HL-60/S4 treated with retinoic acid at 250 ng/mL for 4 days and 3 days (cell line): Measurements from ENCODE around the gene TNFAIP8L1.
"Not testable (repeated sequence)": the region's sequence is repeated elsewhere in the genome, so short reads cannot be mapped to it uniquely, and the experiment has no call there.

Source experiments
- in situ Hi-C: fragments of 300-500 bp; cut with MboI; formaldehyde crosslinking; loops from 2 replicates; pipeline ENCODE4 v1.7.0; 2022; ENCODE audit warnings: low sequenced_read_pairs

TNFAIP8L1 gene

DNA sequence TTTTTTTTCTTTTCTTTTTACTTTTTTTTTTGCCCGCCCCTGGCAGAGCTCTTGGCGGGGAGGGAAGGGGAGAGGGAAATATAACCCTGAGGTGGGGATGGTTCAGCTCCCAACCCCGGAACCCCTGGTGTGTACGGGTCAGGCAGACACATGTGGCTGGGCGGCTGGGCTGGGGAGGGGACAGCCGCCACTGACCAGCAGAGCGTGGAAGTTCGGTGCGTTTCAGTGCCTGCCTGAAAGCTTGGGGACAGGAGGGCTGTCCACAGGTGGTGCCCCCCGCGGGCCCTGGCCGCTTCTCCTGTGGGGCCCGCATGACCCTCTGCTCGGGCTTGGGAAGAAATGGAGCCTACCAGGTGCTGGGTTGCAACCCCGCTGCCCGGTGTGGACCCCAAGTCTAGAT lies 36.0 kb downstream of the TNFAIP8L1 start:
- in situ Hi-C loops = no loop called here

DNA sequence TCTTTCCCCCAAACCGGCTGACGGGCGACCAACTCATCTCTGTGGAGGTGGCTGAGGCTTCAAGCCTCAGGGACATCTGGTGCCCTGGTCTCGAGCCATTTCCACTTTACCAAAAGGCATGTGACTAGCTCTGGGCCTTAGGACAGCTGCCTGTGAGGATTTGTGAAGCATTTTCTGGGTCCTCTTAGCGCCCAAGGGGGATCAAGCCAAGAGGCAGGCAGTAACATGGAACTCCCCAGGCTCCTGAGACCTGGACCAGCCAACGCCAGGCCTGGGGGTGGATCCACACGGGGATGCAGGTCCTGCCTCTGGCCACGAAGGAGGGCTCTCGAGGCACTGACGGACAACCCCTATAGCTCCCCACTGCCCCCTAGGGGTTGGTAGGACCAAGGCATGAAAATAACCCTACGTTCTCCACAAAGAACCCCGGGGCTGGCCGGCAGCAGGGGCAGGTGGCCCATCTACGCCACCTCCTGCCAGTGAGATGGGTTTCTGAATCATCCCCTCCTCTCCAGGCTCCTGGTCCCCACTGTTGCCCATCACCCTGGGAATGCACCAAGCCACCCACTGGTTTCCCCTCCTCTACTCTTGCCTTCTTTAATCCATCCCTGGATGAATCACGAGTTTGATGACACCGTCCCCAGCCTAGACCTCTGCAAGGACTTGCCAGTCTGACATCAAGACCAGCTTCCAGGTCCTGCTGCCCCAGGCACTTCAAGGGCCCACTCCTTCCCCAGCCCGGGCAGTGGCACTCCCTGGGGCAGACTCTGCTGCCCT lies 37.8 kb downstream of the TNFAIP8L1 start:
- in situ Hi-C loops = no loop called here

DNA sequence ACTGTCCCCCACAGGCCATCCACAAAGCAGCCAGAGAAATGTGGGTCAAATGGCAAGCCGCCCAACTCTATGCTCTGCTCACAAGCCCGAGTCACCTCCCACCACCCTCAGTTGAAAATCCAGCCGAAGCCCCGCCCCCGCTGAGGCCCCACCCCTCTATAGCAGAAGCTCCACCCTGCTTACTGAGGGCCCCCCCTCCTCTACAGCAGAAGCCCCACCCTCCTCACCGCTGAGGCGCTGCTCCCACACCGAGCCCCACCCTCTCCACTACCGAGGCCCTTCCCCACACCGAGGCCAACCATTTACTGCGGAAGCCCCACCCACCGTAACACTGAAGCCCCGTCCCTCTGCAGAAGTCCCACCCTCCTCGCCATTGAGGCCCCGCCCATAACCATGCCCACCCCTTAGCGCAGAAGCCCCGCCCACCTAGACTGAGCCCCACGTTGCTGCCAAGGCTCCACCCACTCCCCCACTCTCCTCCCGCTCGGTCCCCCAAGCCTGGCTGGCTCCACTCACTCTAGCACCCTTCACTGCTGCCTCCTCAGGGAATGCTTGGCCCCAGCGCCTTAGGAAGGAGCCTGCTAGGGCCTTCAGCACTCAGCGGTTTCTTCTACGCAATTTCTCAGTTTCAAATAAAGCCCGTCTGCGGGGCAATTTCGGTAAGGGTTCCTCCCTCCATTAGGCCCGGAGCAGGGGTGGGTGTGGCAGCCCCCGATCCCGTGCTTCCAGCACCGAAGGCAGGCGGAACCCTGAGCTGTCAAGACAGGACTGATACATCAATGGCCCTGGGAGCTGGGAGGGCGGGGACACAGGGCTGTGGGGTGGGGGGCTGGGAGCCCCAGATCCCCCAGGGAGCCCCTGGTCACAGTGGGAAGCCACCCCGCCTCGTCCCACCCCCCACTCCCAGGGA lies 39.8 kb downstream of the TNFAIP8L1 start:
- in situ Hi-C loops = no loop called here

DNA sequence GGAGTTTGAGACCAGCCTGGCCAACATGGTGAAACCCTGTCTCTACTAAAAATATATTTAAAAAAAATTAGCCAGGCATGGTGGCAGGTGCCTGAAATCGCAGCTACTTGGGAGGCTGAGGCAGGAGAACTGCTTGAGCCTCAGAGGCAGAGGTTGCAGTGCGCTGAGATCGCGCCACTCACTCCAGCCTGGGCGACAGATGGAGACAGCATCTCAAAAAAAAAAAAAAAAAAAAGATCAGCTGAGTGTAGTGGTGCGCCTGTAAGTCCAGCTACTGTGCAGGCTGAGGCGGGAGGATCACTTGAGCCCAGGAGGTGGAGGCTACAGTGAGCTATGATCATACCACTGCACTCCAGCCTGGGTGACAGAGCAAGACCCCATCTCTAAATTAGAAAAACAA lies 40.7 kb downstream of the TNFAIP8L1 start:
- in situ Hi-C loops = not testable (repeated sequence)

DNA sequence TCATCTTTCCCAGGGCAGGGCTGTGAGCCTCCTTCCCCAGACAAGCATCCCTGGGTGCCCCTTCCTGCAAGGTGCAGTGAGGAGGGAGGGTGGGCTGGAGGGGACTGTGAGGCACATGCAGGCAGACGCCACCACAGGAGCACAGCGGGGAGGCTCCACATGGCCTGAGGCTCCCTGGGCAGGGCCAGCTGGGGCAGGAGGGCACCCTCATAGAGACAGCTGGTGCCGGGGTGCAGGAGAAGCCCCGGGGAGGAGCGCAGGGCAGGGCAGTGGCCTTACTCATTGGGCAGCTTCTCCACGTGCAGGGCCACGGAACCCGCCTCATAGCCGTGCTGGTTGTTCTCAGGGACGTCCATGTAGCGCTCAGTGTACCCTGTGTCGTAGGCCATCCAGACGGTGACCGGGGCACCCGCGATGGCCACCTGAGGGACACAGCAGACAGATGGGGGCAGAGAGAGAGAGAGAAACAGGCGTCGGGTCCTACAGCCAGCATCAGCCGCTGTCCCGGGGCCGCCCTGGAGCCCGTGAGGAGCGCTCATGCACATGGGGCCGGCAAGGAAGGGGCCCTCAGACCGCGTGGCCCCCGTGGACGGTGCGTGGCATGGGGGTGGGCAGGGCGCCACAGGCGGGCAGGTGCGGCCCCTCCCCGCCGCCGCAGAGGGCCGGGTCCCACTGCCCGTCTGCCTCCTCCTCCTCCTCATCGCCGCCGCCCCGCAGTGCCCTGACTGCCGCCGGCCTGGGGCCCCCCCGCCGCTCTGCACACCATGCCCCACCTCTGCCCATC lies 43.3 kb downstream of the TNFAIP8L1 start:
- in situ Hi-C loops = no loop called here

DNA sequence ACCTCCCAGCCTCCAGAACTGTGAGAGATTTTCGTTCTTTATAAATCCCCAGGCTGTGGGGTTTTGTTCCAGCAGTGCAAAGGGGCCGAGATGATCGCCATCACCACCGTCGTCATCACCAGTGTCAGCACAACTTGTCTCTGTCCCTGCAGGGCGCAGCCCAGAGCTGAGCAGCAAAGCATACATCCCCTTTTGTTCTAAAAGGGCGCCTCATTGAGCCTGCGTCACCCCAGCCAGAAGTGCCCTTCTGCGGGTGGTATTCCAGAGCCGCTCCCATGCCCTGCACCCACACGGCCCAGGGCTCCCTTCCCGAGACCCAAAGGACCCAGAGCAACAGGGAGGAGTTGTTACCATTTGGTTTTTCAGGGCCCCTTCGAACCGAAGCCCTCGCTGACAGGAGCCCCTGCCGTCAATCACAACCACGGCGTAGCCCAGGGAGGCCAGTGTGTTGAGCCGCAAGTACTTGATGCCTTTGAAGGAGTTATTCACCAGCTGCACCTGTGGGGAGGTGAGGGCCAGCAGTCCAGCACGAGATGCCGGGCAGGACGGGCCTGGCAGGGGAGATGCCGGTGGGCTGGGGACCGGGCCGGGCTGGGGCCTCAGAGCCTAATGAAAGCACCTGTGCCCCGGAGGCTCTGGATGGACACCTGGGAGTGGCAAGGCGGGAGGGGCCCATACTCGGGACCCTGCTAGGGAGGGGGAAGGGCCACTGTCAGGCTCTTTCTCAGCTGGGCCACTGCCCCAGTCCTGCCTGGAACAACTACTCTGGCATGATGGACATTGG lies 45.2 kb downstream of the TNFAIP8L1 start:
- in situ Hi-C loops = no loop called here

DNA sequence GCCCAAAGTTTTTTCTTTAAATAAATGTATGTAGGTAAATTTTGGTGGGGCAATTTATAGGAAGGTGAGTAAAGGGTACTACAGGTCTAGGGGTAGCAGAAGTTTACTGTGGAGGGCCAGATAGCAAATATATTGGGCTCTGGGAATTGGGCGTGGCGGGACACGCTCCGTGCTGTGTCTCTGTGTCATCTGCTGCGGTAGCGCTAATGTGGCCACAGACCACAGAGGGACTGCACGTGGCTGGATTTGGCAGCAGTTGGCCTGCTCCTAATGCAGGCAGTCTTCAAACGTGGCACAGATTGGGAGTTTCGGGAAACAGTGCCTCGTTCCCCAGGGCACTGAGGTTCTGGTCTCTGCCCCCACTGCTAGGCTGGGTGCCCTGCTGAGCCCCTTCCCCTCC lies 47.4 kb downstream of the TNFAIP8L1 start:
- in situ Hi-C loops = no loop called here

DNA sequence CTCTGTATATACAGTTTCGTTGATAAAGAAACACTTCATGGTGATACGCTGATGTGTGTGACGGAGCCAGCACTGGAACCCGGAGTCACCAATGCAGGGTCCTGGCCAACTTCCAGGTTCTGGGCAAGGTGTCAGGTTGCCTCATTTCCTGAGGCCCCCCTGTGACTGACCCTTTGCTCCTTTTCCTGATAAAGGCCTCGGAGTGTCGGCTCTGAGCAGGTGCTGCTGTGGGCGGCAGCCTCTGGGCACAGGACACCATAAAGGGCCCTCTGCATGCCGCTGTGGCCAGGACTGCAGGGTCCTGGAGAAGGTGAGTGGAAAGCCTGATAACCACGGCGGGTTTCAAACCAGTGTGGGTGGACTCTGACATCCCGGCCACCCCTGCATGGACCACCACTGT lies 48.1 kb downstream of the TNFAIP8L1 start:
- in situ Hi-C loops = no loop called here

DNA sequence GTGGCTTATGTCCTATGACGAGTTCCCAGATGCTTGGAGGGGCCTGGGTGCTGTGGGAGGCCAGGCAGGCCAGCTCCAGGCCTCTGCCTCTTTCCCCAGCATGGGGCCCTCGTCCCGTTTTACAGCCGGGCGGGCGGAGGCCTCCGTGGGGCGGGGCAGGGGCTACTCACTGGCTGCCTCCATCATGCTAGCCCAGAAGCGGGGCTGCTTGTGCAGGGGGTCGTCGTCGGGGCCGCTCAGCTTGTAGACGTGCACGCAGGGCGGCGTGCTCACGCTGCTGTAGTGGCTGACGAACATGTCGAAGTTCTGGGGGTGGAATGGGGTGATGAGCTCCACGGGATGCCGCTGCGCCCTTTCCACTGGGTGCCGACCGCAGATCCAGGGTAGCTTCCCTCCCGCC lies 49.3 kb downstream of the TNFAIP8L1 start:
- in situ Hi-C loops = no loop called here

DNA sequence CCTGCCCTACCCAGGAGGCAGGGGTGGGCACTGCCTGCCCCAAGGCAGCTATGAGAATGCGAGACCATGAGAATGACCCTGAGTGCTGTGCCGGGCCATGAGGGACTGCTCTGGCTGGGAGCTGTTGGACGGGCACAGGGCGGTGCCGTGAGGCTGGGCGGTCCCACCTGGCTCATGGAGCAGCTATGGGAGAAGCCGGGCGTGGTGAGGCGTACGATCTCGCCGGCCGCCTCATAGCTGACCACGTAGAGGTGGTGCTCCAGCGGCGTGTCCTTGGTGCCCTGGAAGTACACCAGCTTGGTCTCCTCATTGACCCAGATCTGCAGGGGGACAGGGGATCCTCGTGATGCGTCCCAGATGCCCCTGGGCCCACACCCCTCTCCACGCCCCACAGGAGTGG lies 50.1 kb downstream of the TNFAIP8L1 start:
- in situ Hi-C loops = no loop called here

DNA sequence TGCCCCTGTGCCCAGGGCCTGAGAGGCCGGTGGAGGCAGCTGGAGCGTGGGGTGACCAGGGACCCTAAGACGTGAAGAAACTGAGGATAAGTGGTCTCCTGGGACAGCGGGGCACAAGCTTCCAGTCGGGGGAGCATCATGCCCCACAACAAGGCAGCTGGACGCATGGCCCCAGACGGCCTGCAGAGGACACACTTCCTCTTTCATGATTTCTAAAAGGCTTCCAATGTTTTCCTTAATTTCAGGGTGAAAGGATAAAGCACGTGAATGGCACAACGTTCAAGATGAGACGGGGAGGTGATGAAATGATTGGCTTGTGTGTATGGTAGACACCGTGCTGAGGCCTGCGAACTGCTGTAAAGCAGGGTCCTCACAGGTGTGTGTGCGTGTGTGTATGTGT lies 51.0 kb downstream of the TNFAIP8L1 start:
- in situ Hi-C loops = no loop called here

DNA sequence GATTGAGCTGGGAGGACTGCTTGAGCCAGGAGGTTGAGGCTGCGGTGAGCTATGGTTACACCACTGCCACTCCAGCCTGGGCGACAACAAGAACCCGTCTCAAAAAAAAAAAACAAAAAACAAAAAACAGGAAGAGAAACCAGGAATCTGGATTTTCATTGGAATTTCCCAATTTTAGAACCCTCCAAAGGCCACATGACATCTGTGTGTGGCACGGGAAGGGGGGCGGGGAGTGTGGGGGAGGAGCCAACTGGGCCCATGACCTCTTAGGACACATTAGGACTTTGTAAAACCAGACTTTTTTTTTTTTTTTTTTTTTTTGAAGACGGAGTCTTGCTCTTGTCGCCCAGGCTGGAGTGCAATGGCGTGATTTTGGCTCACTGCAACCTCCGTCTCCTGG lies 52.1 kb downstream of the TNFAIP8L1 start:
- in situ Hi-C loops = no loop called here

DNA sequence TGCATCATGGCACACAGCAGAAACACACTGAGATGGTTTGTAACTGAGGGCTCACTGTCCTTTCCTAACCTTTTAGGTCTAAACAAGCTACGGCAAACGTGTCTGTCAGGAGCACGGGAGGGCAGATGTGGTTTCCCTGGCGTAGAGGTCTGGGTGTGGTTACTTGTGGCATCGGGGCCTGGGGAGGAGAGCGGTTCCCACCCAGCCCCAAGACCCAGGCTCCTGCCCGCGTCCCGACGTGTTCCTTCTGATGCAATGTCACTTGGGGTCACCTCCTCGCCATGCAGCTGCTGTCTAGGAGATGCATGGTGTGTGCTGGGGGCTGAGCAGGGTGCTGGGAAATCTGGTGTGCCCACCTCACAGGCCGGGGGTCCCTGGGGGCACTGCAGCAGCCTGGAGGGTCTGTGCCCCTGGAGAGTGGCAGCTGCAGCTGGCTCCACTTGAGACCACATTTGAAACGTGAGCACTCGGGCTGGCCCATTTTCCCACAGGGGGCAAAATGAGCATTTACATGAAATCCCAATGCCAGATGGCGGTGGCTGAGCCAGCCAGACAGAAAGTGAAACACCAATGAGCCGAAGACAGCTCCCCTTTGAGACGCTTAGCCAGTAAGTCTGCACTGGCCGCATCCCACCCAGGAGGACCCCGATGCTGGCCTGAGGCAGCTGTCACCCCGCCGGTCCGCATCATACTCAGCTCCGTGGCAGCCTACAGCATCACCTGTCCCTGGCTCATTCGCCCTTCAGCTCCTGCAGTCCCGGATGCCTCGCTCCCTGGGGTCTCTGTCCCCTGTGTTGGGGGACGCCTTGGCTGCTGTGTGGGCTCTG lies 53.1 kb downstream of the TNFAIP8L1 start:
- in situ Hi-C loops = no loop called here

DNA sequence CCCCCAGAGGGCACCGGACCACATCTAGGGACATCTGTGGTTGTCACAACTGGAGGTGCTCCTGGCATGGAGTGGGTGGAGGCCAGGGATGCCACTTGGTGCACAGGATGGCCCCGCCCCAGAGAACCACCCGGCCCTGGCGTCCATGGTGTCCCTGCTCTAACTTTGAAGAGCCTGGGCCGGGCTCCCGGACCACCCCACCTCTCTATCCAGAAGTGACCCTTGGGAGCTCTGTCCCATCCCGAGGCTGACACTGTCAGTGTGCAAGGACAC lies 53.7 kb downstream of the TNFAIP8L1 start:
- in situ Hi-C loops = no loop called here

DNA sequence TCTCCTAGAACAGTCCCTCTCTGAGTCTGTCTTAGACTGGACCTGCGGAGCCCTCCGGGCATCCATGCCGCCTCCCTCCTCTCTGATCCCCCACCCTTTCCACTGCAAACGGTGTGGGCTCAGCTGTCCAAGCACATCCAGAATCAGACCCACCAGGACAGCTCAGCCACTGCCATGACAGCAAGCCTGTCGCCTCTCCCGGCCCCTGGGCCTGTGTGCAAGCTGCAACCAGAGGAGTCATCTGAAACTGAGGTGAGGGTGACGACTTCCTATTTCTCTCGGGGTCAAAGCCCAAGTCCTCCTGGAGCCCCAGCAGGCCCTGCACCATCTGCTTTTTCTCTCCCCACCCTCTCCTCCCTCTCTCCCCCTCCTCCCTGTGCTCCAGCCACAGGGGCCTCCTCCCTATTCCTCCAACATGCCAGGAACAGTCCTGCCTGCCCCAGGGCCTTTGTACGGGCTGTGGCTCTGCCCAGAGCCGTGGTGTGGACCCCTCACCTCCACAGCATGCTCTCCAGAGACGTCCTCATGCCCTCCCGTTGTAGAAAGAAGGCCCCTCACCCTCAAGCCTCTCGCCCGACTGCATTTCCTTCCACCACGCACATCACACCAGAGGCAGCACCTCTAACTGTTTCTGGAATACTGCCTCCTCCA lies 54.3 kb downstream of the TNFAIP8L1 start:
- in situ Hi-C loops = no loop called here

DNA sequence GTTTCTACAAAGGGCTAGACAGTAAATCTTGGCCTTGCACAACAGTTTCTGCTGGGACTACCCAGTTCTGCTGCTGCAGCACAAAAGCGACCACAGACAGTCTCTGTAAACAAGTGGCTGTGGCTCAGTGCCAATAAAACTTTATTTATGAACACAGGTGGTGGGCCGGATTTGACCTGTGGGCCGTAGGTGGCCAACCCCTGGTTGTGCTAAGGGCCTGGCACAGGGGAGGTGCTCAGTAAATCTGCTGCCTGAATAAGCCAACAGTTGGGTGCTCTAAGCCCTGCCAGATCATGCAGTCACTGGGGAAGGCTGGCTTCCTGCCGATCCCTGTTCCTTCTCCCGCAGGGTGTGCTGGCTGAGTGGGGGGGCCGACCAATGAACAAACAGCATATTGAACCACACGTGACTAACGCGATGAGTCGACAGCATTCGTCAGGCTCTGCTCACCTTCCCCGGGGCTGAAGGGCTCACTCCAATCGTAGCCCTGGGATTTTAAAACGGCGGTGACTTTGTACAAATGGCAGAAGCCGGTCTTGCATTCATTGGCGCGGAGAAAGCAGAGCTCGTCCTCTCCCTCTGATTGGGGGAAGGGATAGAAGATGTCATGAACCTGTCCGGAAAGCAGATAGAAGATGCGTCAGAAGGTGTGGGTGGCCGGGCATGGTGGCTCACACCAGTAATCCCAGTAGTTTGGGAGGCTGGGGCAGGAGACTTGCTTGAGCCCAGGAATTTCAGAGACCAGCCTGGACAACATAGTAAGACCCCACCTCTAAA lies 55.1 kb downstream of the TNFAIP8L1 start:
- in situ Hi-C loops = no loop called here

DNA sequence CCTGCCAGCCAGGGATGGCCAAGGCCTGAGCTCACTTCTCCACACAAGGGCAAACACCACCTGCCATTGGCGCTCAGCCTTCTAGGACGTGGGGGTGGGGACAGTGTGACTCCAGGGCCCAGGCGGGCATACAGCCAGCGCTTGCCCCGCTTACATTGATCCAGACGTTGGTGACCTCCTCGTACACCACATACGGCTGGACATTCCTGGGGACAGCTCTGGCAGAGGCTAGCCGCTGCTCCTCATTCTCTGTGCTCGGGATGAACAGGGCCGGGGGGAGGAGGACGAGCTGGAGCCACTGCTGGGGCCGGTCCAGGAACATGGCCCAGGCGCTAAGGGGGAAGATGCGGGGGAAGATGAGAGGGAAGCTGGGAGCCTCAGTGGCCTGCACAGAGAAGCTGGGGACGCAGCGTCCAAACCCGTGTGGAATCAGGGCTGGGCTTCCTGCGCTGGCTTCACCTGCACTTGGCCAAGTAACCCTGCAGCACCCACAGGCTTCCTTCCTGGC lies 56.0 kb downstream of the TNFAIP8L1 start:
- in situ Hi-C loops = no loop called here

DNA sequence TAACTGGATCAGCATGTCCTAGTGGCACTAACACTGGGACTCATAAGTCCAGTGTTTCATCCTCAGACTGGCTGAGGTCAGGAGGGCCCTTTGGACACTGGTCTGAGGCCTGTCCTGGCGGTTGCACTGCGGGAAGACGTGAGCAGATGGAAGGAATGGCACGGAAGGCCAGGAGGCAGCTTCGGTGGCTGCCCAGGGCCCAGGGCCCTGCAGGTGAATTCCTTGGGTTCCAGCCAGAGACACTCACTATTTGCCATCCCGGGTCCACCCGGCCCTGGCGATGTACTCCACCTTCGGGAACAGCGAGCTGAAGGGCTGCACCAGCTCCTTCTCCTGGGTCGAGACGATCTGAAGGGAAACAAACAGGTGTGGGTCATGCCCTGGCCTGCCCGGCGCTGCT lies 58.0 kb downstream of the TNFAIP8L1 start:
- in situ Hi-C loops = no loop called here
